Fibroblast of lung (primary cell): ENCODE measurements around the gene SPNS1. TPM values are rescaled to one million over a fixed set of nuclear protein-coding genes. Genes with fewer than 3 reads are reported as not detected.
A peak's percentile ranks its signal among the peaks of the same experiment; 100 is the strongest.

Source experiments
- DNase-seq, 2 donors: peaks; one replicate each; pipeline versions ENCODE4 v3.0.0 to v3.0.0-alpha.2; 2010; ENCODE audit warnings: low read depth in 2 of 2
- H2AFZ ChIP-seq: 2 replicates; pipeline ENCODE4 v1.5.1; 2012; ENCODE audit warnings: low read length, control low read depth, inconsistent platforms
- H3K27ac ChIP-seq: 2 replicates; pipeline ENCODE4 v1.5.1; 2011; ENCODE audit warnings: low read length, control low read depth; ENCODE audit not compliant: insufficient read depth
- H3K27me3 ChIP-seq: 2 replicates; pipeline ENCODE4 v1.5.1; 2011; ENCODE audit warnings: mild to moderate bottlenecking, low read length; ENCODE audit not compliant: control insufficient read depth, insufficient read depth
- H3K36me3 ChIP-seq: 2 replicates; pipeline ENCODE4 v1.5.1; 2011; ENCODE audit warnings: low read length; ENCODE audit not compliant: control insufficient read depth, insufficient read depth
- H3K4me1 ChIP-seq: 2 replicates; pipeline ENCODE4 v1.5.1; 2011; ENCODE audit warnings: low read length; ENCODE audit not compliant: control insufficient read depth, insufficient read depth; ENCODE audit errors: extremely low read depth
- H3K4me2 ChIP-seq: 2 replicates; pipeline ENCODE4 v1.5.1; 2011; ENCODE audit warnings: low read length, control low read depth; ENCODE audit not compliant: insufficient read depth; ENCODE audit errors: extremely low read depth
- H3K4me3 ChIP-seq, 4 experiments: fragments of 200-600 bp in 1 of 4; sonication (generic) in 1 of 4; replicated peaks in 1 of 4; 2 replicates each; pipeline ENCODE4 v1.5.1; 2011 to 2016; ENCODE audit warnings: low read length in 4 of 4, low read depth in 3 of 4, mild to moderate bottlenecking in 3 of 4, control low read depth in 2 of 4, inconsistent platforms in 1 of 4, mixed read lengths in 1 of 4; ENCODE audit not compliant: insufficient read depth in 1 of 4; ENCODE audit errors: control extremely low read depth in 1 of 4
- H3K79me2 ChIP-seq: 2 replicates; pipeline ENCODE4 v1.5.1; 2012; ENCODE audit warnings: mild to moderate bottlenecking, low read length, inconsistent platforms; ENCODE audit not compliant: control insufficient read depth, insufficient read depth
- H3K9ac ChIP-seq: 2 replicates; pipeline ENCODE4 v1.5.1; 2011; ENCODE audit warnings: mild to moderate bottlenecking, low read length, control low read depth; ENCODE audit not compliant: insufficient read depth
- H3K9me3 ChIP-seq: 2 replicates; pipeline ENCODE4 v1.5.1; 2012; ENCODE audit warnings: low read depth, low read length; ENCODE audit not compliant: control insufficient read depth, insufficient read depth
- H4K20me1 ChIP-seq: 2 replicates; pipeline ENCODE4 v1.5.1; 2011; ENCODE audit warnings: low read length; ENCODE audit not compliant: control insufficient read depth, insufficient read depth; ENCODE audit errors: extremely low read depth
- CTCF ChIP-seq, 2 donors: IDR thresholded peaks in 1 of 2; conservative IDR thresholded peaks in 1 of 2; 1 replicate in 1 of 2; 2 replicates in 1 of 2; pipeline ENCODE4 v1.5.1; 2011 to 2012; ENCODE audit warnings: low read length in 2 of 2, control low read depth in 1 of 2, inconsistent platforms in 1 of 2, low read depth in 1 of 2, mild to moderate bottlenecking in 1 of 2
- EZH2 ChIP-seq: IDR thresholded peaks from 2 replicates; pipeline ENCODE4 v1.5.1; 2012; ENCODE audit warnings: low read length, control low read depth, mild to moderate bottlenecking; ENCODE audit errors: missing control alignments
- polyA plus RNA-seq, 2 donors: library from polyadenylated mRNA; depleted of rRNA in 1 of 2; stranded (reverse) in 1 of 2; unstranded in 1 of 2; fragments of >200 nt; gene quantifications; 2 replicates each; pipeline ENCODE4 v1.2.1, GENCODE V29; 2011 to 2012; ENCODE audit warnings: missing spikeins in 1 of 2
- total RNA-seq: library from RNA; depleted of rRNA; stranded (reverse); fragments of >200 nt; gene quantifications from 2 replicates; pipeline ENCODE4 v1.2.1, GENCODE V29; 2014

SPNS1 gene
- total and polyA plus RNA-seq, 2 donors (not counting 1 experiment from before 2014, with no cell fraction given): 19.5 to 27.1 TPM

- no peak for DNase-seq
- Histone ChIP-seq H3K9ac (no peak overlapping the region), H3K27me3 (no peaks in the 10 kb centered on the region), H3K4me2 (no peak overlapping the region), H3K4me1 (no peaks in the 10 kb centered on the region), H3K9me3 (no peaks in the 10 kb centered on the region), H3K36me3 (no peaks in the 10 kb centered on the region), H4K20me1 (no peaks in the 10 kb centered on the region), H3K79me2 (no peaks in the 10 kb centered on the region), H3K4me3 (no peak overlapping the region), H2AFZ (no peak overlapping the region), H3K27ac (no peak overlapping the region)
- no peak for TF ChIP-seq EZH2
- TF ChIP-seq CTCF (conservative IDR thresholded peaks at IDR 0.05 in 1 of 2, IDR thresholded peaks at IDR 0.05 in 1 of 2; ENCODE audit: low read depth in 1 of 2, low read length in 2 of 2): no peak
Observed at GRCh38 chr16:28935346-28935745, 39.2 kb upstream of the SPNS1 start.

DNA sequence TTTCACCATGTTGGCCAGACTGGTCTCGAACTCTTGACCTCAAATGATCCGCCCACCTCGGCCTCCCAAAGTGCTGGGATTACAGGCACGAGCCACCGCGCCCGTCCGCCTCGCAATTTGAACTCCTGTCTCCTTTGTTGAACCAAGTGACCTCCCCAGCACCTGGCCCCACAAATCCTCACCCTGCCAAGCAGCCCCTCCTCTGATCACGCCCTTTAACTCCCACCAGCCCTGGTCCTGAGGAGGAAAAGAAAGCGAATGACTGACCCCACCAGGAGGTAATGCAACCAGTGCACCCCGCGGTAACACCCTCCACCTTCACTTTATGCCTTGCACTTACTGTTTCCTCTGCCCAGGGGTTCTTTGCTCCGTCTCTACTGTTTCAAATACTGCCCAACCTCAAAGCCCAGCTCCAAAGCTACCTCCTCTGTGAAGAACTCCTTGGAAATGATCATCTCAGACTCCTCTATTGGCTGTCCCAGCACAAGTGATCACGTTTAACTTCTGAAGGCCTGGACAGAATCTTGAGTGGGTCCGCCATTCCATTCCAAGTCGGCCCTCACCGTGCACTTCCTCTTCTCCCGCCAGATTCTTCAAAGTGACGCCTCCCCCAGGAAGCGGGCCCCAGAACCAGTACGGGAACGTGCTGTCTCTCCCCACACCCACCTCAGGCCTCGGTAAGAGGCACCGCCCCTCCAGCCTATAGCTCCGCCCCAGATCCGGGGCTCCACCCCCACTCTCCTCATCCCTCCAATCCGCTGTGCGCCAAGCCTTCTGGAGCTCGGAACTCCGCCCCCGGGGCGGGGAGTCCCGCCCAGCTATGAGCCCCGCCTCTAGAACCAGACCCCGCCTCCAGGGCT, 38.4 kb upstream of the SPNS1 start:
- H3K36me3 ChIP-seq: no peaks in the 10 kb centered on the region
- H3K9ac ChIP-seq: no peak overlapping the region
- no peaks in the 10 kb centered on the region for H4K20me1 ChIP-seq
- no peaks in the 10 kb centered on the region for H3K4me1 ChIP-seq
- no peaks in the 10 kb centered on the region for H3K27me3 ChIP-seq
- H3K4me3 ChIP-seq: peak overlapping the region in 2 of 4 experiments; percentile 2 to 5
- H3K9me3 ChIP-seq: no peaks in the 10 kb centered on the region
- DNase-seq: peak; percentile 51 to 57
- no peak overlapping the region for H3K4me2 ChIP-seq
- no peaks in the 10 kb centered on the region for H3K79me2 ChIP-seq
- H2AFZ ChIP-seq: peak overlapping the region; percentile 23
- H3K27ac ChIP-seq: no peak overlapping the region
- no peak for TF ChIP-seq EZH2
- no peak for TF ChIP-seq CTCF (conservative IDR thresholded peaks at IDR 0.05 in 1 of 2, IDR thresholded peaks at IDR 0.05 in 1 of 2; ENCODE audit: low read depth in 1 of 2, low read length in 2 of 2)

DNA sequence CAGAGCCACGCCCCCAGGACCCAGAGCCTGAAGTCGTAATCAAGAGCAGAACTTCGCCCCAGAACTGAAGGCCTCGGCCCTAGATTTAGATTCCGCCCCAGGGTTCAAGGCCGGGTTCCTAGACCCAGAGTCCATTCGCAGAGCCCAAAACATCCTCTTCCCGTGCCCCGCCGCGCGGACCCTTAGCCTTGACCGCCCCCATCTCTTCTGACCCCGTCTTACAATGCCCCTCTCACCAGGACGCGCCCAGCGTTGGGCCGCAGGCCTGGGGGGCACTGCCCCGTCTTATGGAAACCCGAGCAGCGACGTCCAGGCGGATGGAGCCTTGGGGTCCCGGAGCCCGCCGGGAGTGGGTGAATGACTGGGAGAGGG, 37.8 kb upstream of the SPNS1 start:
- no peak for DNase-seq
- no peaks in the 10 kb centered on the region for H3K79me2 ChIP-seq
- H4K20me1 ChIP-seq: no peaks in the 10 kb centered on the region
- no peaks in the 10 kb centered on the region for H3K27me3 ChIP-seq
- H3K36me3 ChIP-seq: no peaks in the 10 kb centered on the region
- H3K9me3 ChIP-seq: no peaks in the 10 kb centered on the region
- TF ChIP-seq CTCF (conservative IDR thresholded peaks at IDR 0.05 in 1 of 2, IDR thresholded peaks at IDR 0.05 in 1 of 2; ENCODE audit: low read depth in 1 of 2, low read length in 2 of 2) (no peak), EZH2 (no peak)
- H3K27ac ChIP-seq: no peak overlapping the region
- H3K9ac ChIP-seq: no peak overlapping the region
- H3K4me3 ChIP-seq: no peak overlapping the region
- no peak overlapping the region for H3K4me2 ChIP-seq
- H2AFZ ChIP-seq: no peak overlapping the region
- no peaks in the 10 kb centered on the region for H3K4me1 ChIP-seq
